ENCODE measurements around the gene MED9.

- TF ChIP-seq, protein P1, sequence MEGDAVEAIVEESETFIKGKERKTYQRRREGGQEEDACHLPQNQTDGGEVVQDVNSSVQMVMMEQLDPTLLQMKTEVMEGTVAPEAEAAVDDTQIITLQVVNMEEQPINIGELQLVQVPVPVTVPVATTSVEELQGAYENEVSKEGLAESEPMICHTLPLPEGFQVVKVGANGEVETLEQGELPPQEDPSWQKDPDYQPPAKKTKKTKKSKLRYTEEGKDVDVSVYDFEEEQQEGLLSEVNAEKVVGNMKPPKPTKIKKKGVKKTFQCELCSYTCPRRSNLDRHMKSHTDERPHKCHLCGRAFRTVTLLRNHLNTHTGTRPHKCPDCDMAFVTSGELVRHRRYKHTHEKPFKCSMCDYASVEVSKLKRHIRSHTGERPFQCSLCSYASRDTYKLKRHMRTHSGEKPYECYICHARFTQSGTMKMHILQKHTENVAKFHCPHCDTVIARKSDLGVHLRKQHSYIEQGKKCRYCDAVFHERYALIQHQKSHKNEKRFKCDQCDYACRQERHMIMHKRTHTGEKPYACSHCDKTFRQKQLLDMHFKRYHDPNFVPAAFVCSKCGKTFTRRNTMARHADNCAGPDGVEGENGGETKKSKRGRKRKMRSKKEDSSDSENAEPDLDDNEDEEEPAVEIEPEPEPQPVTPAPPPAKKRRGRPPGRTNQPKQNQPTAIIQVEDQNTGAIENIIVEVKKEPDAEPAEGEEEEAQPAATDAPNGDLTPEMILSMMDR (IDR thresholded peaks at IDR 0.05; ENCODE audit: insufficient read depth, low read length, poor library complexity, severe bottlenecking) = no peak
- TF ChIP-seq EZH2phosphoT487 (conservative IDR thresholded peaks at IDR 0.05; ENCODE audit: low read length) = no peak
Observed at GRCh38 chr17:17504341-17505140, 27.7 kb downstream of the MED9 start.

All from SU-DHL-6 (cell line).